ENCODE results near the gene UBE2I. TPM values are rescaled to one million over a fixed set of nuclear protein-coding genes. Genes with fewer than 3 reads are reported as not detected.

Gene UBE2I
- total RNA-seq, 1 experiment from 2014 or later, result 229 TPM

DNA sequence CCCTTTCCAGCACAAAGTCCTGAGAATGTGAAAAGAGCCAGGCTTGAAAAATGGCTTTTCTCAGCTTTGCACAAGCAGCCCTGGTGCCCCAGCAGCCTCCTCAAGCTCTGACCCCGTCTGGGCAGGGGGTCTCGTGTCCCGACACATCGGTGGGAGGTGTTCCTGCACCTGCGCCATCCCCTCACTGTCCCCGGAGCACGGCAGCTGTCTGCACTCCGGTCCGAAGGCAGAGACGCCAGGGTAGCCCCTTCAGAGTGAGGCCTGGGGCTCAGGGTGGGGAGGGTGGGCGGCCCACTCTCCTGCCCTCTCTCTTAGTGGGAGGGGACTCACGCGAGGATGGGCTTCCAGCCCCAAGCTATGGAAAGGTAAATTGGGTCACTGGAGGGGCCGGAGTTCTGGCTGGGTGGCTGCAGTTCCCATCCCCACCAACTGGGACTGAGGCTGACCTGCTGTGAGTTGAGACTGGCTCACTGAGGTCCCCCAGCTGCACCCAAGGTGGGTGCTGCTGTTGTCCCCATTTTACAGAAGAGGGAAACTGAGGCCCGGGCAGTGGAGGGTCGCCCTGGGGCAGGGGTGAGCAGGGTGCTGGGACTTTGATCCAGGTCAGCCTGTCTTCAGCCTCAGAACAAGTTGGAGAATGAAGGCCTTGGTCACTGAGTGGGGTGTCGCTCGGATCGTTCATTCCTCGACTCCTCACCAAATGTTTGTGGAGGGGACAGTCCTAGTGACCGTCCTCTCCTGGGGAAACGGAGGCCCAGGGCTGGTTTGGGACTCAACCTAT lies 21.7 kb downstream of the UBE2I start:
- peak overlapping the region; percentile 76 for H3K4me3 Mint-ChIP-seq
- ChIA-PET POLR2A (interaction anchor here (0.5 to 1.6 kb wide), 4 partner anchors 30 to 1137 kb away, joined by 4 to 11 read pairs (median 6); no protein-coding TSS in a partner anchor), CTCF (interaction anchor here (0.5 to 3.2 kb wide), 22 partner anchors 12 to 590 kb away, joined by 3 to 16 read pairs (median 5); partner anchors contain the start of genes CIAO3, MAPK8IP3 and UQCC4)
- no peaks in the 10 kb centered on the region for H3K9me3 Mint-ChIP-seq
- no peak for ATAC-seq
- H3K27me3 Mint-ChIP-seq (ENCODE audit: low read depth), result peaks cover 29% of the 10 kb centered on the region
- no peak for DNase-seq (ENCODE audit: low spot score)
- TF ChIP-seq ZNF423 (CRISPR knock-in tag; IDR thresholded peaks at IDR 0.05) (0 out of 2 replicates have a peak, but pooled peaks have one; percentile 24), ZNF317 (CRISPR knock-in tag; IDR thresholded peaks at IDR 0.05; ENCODE audit: borderline replicate concordance, low read depth) (no peak)
- no peaks in the 10 kb centered on the region for H3K36me3 Mint-ChIP-seq
- H3K27ac Mint-ChIP-seq, result peak overlapping the region; percentile 72; the same call in 1 of the 2 replicates
- H3K4me1 Mint-ChIP-seq, result peaks cover 17% of the 10 kb centered on the region

DNA sequence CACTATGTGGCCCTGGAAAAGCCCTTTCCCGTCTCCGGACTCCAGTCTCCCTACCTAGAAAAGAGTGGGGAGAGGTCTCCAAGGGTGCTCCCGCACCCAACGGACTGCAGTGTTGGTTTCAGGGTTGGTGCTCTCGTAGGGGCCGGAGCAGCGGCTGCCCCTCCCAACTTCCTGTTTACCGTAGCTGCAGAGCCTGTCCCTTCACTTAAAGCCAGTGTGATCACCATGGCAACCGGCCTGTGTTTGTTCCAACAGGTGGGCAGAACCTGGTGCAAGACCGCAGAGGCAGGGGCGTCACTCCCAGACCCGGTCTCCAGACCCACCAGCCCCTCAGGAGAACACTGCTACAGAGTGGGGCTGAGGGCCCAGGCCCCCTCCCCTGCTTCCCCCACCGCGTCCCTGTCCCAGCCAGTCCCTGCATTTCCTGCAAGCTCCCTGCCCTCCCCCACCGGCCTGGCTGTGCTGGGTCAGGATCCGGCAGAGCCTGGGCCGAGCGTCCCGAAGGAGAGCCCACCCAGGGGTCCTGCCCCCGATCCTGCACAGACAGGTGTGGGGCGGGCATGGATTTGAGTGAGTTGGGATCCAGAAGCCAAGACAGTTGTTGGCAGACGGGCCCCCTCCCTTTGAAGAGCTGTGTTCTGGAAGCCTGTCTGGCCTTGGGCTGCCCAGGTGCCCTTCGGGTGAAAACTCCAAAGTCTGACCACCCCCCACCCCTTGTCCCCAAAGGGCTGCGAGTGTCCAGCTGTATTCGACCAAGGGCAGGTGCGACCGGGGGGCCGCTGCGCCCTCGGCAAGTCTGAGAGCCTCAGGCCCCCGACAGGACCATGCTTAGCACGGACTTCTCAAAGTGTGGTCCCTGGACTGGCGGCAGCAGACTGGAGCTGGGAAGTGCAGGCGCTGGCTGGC lies 22.5 kb downstream of the UBE2I start:
- POLR2A ChIA-PET, result interaction anchor here (0.5 to 1.6 kb wide), 7 partner anchors 10 to 1136 kb away, joined by 3 to 6 read pairs (median 5); partner anchors contain the start of gene UBE2I
- CTCF ChIA-PET, result interaction anchor here (0.8 to 3.2 kb wide), 7 partner anchors 11 to 591 kb away, joined by 3 to 13 read pairs (median 4); partner anchors contain the start of genes CIAO3 and MAPK8IP3
- H3K27me3 Mint-ChIP-seq (ENCODE audit: low read depth), result peaks cover 35% of the 10 kb centered on the region
- H3K4me1 Mint-ChIP-seq, result peaks cover 14% of the 10 kb centered on the region
- DNase-seq (ENCODE audit: low spot score) (peak; percentile 93), ATAC-seq (peak; percentile 57)
- H3K9me3 Mint-ChIP-seq, result no peaks in the 10 kb centered on the region
- peak overlapping the region; percentile 76 for H3K4me3 Mint-ChIP-seq
- H3K36me3 Mint-ChIP-seq, result no peaks in the 10 kb centered on the region
- no peak for TF ChIP-seq KAT7 (CRISPR knock-in tag; IDR thresholded peaks at IDR 0.05; ENCODE audit: borderline replicate concordance)
- TF ChIP-seq ELF4 (CRISPR knock-in tag; IDR thresholded peaks at IDR 0.05; ENCODE audit: low read depth), result no peak
- TF ChIP-seq FOXK1 (CRISPR knock-in tag; IDR thresholded peaks at IDR 0.05), result peak; percentile 89
- TF ChIP-seq, protein P1, sequence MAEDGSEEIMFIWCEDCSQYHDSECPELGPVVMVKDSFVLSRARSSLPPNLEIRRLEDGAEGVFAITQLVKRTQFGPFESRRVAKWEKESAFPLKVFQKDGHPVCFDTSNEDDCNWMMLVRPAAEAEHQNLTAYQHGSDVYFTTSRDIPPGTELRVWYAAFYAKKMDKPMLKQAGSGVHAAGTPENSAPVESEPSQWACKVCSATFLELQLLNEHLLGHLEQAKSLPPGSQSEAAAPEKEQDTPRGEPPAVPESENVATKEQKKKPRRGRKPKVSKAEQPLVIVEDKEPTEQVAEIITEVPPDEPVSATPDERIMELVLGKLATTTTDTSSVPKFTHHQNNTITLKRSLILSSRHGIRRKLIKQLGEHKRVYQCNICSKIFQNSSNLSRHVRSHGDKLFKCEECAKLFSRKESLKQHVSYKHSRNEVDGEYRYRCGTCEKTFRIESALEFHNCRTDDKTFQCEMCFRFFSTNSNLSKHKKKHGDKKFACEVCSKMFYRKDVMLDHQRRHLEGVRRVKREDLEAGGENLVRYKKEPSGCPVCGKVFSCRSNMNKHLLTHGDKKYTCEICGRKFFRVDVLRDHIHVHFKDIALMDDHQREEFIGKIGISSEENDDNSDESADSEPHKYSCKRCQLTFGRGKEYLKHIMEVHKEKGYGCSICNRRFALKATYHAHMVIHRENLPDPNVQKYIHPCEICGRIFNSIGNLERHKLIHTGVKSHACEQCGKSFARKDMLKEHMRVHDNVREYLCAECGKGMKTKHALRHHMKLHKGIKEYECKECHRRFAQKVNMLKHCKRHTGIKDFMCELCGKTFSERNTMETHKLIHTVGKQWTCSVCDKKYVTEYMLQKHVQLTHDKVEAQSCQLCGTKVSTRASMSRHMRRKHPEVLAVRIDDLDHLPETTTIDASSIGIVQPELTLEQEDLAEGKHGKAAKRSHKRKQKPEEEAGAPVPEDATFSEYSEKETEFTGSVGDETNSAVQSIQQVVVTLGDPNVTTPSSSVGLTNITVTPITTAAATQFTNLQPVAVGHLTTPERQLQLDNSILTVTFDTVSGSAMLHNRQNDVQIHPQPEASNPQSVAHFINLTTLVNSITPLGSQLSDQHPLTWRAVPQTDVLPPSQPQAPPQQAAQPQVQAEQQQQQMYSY (CRISPR knock-in tag; IDR thresholded peaks at IDR 0.05), result peak; percentile 94
- peak; percentile 75; the same call in 1 of the 2 replicates for TF ChIP-seq FOXP1 (CRISPR knock-in tag; IDR thresholded peaks at IDR 0.05; ENCODE audit: borderline replicate concordance)
- peak; percentile 72 for TF ChIP-seq SP1 (CRISPR knock-in tag; conservative IDR thresholded peaks at IDR 0.05)
- TF ChIP-seq, protein P2, sequence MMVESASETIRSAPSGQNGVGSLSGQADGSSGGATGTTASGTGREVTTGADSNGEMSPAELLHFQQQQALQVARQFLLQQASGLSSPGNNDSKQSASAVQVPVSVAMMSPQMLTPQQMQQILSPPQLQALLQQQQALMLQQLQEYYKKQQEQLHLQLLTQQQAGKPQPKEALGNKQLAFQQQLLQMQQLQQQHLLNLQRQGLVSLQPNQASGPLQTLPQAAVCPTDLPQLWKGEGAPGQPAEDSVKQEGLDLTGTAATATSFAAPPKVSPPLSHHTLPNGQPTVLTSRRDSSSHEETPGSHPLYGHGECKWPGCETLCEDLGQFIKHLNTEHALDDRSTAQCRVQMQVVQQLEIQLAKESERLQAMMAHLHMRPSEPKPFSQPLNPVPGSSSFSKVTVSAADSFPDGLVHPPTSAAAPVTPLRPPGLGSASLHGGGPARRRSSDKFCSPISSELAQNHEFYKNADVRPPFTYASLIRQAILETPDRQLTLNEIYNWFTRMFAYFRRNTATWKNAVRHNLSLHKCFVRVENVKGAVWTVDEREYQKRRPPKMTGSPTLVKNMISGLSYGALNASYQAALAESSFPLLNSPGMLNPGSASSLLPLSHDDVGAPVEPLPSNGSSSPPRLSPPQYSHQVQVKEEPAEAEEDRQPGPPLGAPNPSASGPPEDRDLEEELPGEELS (CRISPR knock-in tag; IDR thresholded peaks at IDR 0.05), result peak; percentile 92
- TF ChIP-seq ZNF121 (CRISPR knock-in tag; IDR thresholded peaks at IDR 0.05), result 0 out of 2 replicates have a peak, but pooled peaks have one; percentile 6
- TF ChIP-seq ZBTB43 (CRISPR knock-in tag; IDR thresholded peaks at IDR 0.05), result 0 out of 2 replicates have a peak, but pooled peaks have one; percentile 39
- no peak for TF ChIP-seq USF2 (CRISPR knock-in tag; IDR thresholded peaks at IDR 0.05)
- 0 out of 2 replicates have a peak, but pooled peaks have one; percentile 1 for TF ChIP-seq ETV6 (CRISPR knock-in tag; IDR thresholded peaks at IDR 0.05)
- TF ChIP-seq ARID4B (CRISPR knock-in tag; IDR thresholded peaks at IDR 0.05; ENCODE audit: borderline replicate concordance), result peak; percentile 56; the same call in 1 of the 2 replicates
- TF ChIP-seq, protein P3, sequence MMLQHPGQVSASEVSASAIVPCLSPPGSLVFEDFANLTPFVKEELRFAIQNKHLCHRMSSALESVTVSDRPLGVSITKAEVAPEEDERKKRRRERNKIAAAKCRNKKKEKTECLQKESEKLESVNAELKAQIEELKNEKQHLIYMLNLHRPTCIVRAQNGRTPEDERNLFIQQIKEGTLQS (CRISPR knock-in tag; conservative IDR thresholded peaks at IDR 0.05), result 0 out of 2 replicates have a peak, but pooled peaks have one; percentile 11
- H3K27ac Mint-ChIP-seq, result peak overlapping the region; percentile 72; the same call in 1 of the 2 replicates

Measured in WTC11 (cell line).